GM06990 (cell line): ENCODE results near the gene SRP19.

ENCODE experiments used
- DNase-seq: peaks from one replicate; pipeline ENCODE4 v3.0.0-alpha.2; 2011; ENCODE audit not compliant: insufficient read length; ENCODE audit errors: extremely low read depth
- H3K27me3 ChIP-seq: replicated peaks from 2 replicates; pipeline ENCODE4 v1.6.0; 2011; ENCODE audit warnings: low read length; ENCODE audit not compliant: control insufficient read depth, insufficient read depth
- H3K36me3 ChIP-seq: 2 replicates; pipeline ENCODE4 v1.5.1; 2011; ENCODE audit warnings: low read length; ENCODE audit not compliant: control insufficient read depth, insufficient read depth
- H3K4me3 ChIP-seq: replicated peaks from 2 replicates; pipeline ENCODE4 v1.5.1; 2011; ENCODE audit warnings: low read depth, mild to moderate bottlenecking, control low read depth, low read length
- CTCF ChIP-seq: IDR thresholded peaks from 2 replicates; pipeline ENCODE4 v1.5.1; 2011; ENCODE audit warnings: low read length, control low read depth, mild to moderate bottlenecking, inconsistent platforms; ENCODE audit not compliant: insufficient read depth, poor library complexity, severe bottlenecking

The SRP19 gene

GRCh38 chr5:112860929-112861637 lies at the start of gene SRP19:
TSS of gene SRP19 (plus strand) at chr5:112861287. CDS start at chr5:112861377, 90 bp downstream.
- Histone ChIP-seq H3K4me3 (peak within 1 kb of the TSS; percentile 81), H3K36me3 (peaks cover 5% of the 10 kb centered on the region), H3K27me3 (no peaks in the 10 kb centered on the region)
- peak; percentile 89 for DNase-seq
- no peak for TF ChIP-seq CTCF

- Histone ChIP-seq H3K27me3 (no peaks in the 10 kb centered on the region), H3K4me3 (no peak overlapping the region), H3K36me3 (peaks cover 2% of the 10 kb centered on the region)
- TF ChIP-seq CTCF, result no peak
- DNase-seq, result no peak
Observed at GRCh38 chr5:112812549-112812948, 48.5 kb upstream of the SRP19 start.

GRCh38 chr5:112820246-112820645 lies 40.8 kb upstream of the SRP19 start:
- DNase-seq, result no peak
- Histone ChIP-seq H3K36me3 (peaks cover 6% of the 10 kb centered on the region), H3K27me3 (no peaks in the 10 kb centered on the region), H3K4me3 (no peak overlapping the region)
- TF ChIP-seq CTCF, result no peak

GRCh38 chr5:112822456-112822855 lies 38.6 kb upstream of the SRP19 start:
- Histone ChIP-seq H3K4me3 (no peak overlapping the region), H3K36me3 (peaks cover 5% of the 10 kb centered on the region), H3K27me3 (no peaks in the 10 kb centered on the region)
- no peak for TF ChIP-seq CTCF
- DNase-seq, result no peak

- no peak for DNase-seq
- Histone ChIP-seq H3K27me3 (no peaks in the 10 kb centered on the region), H3K4me3 (no peak overlapping the region), H3K36me3 (peaks cover 5% of the 10 kb centered on the region)
- no peak for TF ChIP-seq CTCF
Observed at GRCh38 chr5:112823181-112823580, 37.9 kb upstream of the SRP19 start.
